Measurements from ENCODE around the gene UBR2. TPM values are rescaled to one million over a fixed set of nuclear protein-coding genes. Genes with fewer than 3 reads are reported as not detected.

The UBR2 gene
- total and polyA plus RNA-seq, 2 of the 4 experiments (the other 2 are of a cell fraction), result 7.7 to 32.3 TPM

DNA sequence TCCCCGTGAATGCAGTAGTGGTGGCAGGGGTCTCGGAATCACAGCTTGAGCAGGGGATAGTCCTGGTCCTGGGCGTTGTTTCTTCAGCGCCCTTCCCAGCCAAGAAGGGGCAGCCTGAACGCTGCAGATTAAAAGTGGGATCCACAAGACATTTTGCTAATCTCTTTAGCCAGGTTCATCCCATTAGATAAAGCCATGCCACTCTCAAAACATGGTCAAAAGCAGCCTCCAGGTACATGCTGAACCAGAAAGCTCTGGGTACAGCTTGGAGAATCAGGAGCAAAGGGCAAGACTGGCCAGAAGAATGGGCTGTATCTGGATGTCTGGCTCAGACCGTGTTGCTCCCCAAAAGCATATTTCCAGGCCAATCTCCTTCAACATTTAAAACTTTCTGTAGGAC is 158.7 kb downstream of the UBR2 start, which contains the start of gene PRPH2:
Gene PRPH2, minus strand, starts transcription at position 101 of the 400 bp plus-strand sequence. CDS start 263 bp downstream, outside the sequence.
- intact Hi-C loops (cut with micrococcal nuclease), result no loop called here
- ATAC-seq (ENCODE audit: low read depth), result no peak
- BruUV-seq (replicated peaks), result no TSS peak

More for the DNA sequence above, 158.7 kb downstream of the UBR2 start, which contains the start of gene PRPH2:
- Histone ChIP-seq H2AK5ac (ENCODE audit: low read depth, low read length) (no peak within 1 kb of the TSS), H2BK120ac (ENCODE audit: low read depth, low read length) (no peak within 1 kb of the TSS), H3K14ac (replicated peaks; ENCODE audit: low read depth, low read length) (no peak within 1 kb of the TSS), H2BK15ac (ENCODE audit: low read depth, low read length) (no peak within 1 kb of the TSS), H2BK5ac (ENCODE audit: low read depth, low read length, poor library complexity, severe bottlenecking) (no peak within 1 kb of the TSS), H3K9ac (ENCODE audit: low read depth, low read length) (no peak within 1 kb of the TSS), H3K4me3 (ENCODE audit: insufficient read depth, low read depth, low read length) (no peak within 1 kb of the TSS), H2BK20ac (ENCODE audit: low read depth, low read length) (no peak within 1 kb of the TSS), H3K4ac (ENCODE audit: low read depth, low read length) (no peak within 1 kb of the TSS), H3K18ac (ENCODE audit: low read depth, low read length) (no peak within 1 kb of the TSS), H2AFZ (replicated peaks; ENCODE audit: low read length, poor library complexity) (no peak within 1 kb of the TSS), H4K20me1 (ENCODE audit: insufficient read depth, low read length) (no peaks in the 10 kb centered on the region), H3K9me1 (ENCODE audit: insufficient read depth, low read length) (peaks cover 3% of the 10 kb centered on the region; the same call in 1 of the 2 replicates), H4K91ac (ENCODE audit: insufficient read depth, low read depth, low read length) (no peak within 1 kb of the TSS), H3K79me1 (ENCODE audit: low read depth in 1 of 2, low read length in 2 of 2) (peaks cover 0 to 12% of the 10 kb centered on the region in 2 experiments; a peak in 3 of 4 replicates), H4K5ac (ENCODE audit: low read depth, low read length) (no peak within 1 kb of the TSS), H3K56ac (ENCODE audit: extremely low read depth, insufficient read depth, low read length) (no peak within 1 kb of the TSS), H3K9me3 (ENCODE audit: control insufficient read depth, insufficient read depth, low read length) (no peaks in the 10 kb centered on the region), H3K27ac (ENCODE audit: insufficient read depth, low read length) (no peak within 1 kb of the TSS), H2AK9ac (replicated peaks; ENCODE audit: low read depth, low read length, poor library complexity) (no peak within 1 kb of the TSS), H3K4me1 (ENCODE audit: control insufficient read depth, insufficient read depth, low read length) (peaks cover 13% of the 10 kb centered on the region), H3K23ac (ENCODE audit: low read depth, low read length) (no peak within 1 kb of the TSS), H4K8ac (ENCODE audit: low read depth in 2 of 2, low read length in 2 of 2) (no peak within 1 kb of the TSS), H3K36me3 (ENCODE audit: control insufficient read depth, insufficient read depth, low read length) (peaks cover 4% of the 10 kb centered on the region), H3K27me3 (ENCODE audit: control insufficient read depth, insufficient read depth, low read length) (no peaks in the 10 kb centered on the region), H3K4me2 (ENCODE audit: low read depth, low read length) (no peak within 1 kb of the TSS)
- no CpG with 5 or more reads among the region's 6 CpGs for WGBS, 2 experiments (ENCODE audit: extremely low coverage in 2 of 2, insufficient read length in 1 of 2)
- dilution Hi-C loops (cut with HindIII; ENCODE audit: low sequenced_read_pairs, unreplicated experiment) (no loop called here), in situ Hi-C loops (cut with MboI; ENCODE audit: low sequenced_read_pairs) (no loop called here)
- CTCF ChIA-PET, result no interaction called here
- TF ChIP-seq, protein P1, sequence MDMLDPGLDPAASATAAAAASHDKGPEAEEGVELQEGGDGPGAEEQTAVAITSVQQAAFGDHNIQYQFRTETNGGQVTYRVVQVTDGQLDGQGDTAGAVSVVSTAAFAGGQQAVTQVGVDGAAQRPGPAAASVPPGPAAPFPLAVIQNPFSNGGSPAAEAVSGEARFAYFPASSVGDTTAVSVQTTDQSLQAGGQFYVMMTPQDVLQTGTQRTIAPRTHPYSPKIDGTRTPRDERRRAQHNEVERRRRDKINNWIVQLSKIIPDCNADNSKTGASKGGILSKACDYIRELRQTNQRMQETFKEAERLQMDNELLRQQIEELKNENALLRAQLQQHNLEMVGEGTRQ (IDR thresholded peaks at IDR 0.05; ENCODE audit: low read depth, low read length), result no peak
- no peak for TF ChIP-seq CHD1 (IDR thresholded peaks at IDR 0.05; ENCODE audit: low read depth, low read length)
- no peak for TF ChIP-seq MAFK (IDR thresholded peaks at IDR 0.05; ENCODE audit: low read depth, low read length)
- TF ChIP-seq BHLHE40 (IDR thresholded peaks at IDR 0.05; ENCODE audit: low read depth, low read length), result no peak
- TF ChIP-seq RCOR1 (IDR thresholded peaks at IDR 0.05; ENCODE audit: insufficient replicate concordance, low read length), result no peak
- TF ChIP-seq SMC3 (IDR thresholded peaks at IDR 0.05; ENCODE audit: low read depth, low read length), result no peak
- no peak for TF ChIP-seq CEBPB (IDR thresholded peaks at IDR 0.05; ENCODE audit: low read depth, low read length)
- no peak for TF ChIP-seq RFX5 (IDR thresholded peaks at IDR 0.05; ENCODE audit: low read depth, low read length)
- TF ChIP-seq MAZ (IDR thresholded peaks at IDR 0.05; ENCODE audit: borderline replicate concordance, low read depth, low read length), result no peak
- no peak for TF ChIP-seq MXI1 (IDR thresholded peaks at IDR 0.05; ENCODE audit: borderline replicate concordance, low read depth, low read length)
- TF ChIP-seq RAD21 (IDR thresholded peaks at IDR 0.05; ENCODE audit: low read length), result no peak
- TF ChIP-seq FOS (IDR thresholded peaks at IDR 0.05; ENCODE audit: low read depth, low read length), result no peak
- TF ChIP-seq, protein P2, sequence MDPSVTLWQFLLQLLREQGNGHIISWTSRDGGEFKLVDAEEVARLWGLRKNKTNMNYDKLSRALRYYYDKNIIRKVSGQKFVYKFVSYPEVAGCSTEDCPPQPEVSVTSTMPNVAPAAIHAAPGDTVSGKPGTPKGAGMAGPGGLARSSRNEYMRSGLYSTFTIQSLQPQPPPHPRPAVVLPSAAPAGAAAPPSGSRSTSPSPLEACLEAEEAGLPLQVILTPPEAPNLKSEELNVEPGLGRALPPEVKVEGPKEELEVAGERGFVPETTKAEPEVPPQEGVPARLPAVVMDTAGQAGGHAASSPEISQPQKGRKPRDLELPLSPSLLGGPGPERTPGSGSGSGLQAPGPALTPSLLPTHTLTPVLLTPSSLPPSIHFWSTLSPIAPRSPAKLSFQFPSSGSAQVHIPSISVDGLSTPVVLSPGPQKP (IDR thresholded peaks at IDR 0.05; ENCODE audit: borderline replicate concordance, low read depth, low read length), result no peak
- TF ChIP-seq POLR2A (IDR thresholded peaks at IDR 0.05; ENCODE audit: low read depth, low read length), result no peak
- no peak for TF ChIP-seq NFE2L2 (IDR thresholded peaks at IDR 0.05; ENCODE audit: low read depth, low read length)
- TF ChIP-seq, protein P3, sequence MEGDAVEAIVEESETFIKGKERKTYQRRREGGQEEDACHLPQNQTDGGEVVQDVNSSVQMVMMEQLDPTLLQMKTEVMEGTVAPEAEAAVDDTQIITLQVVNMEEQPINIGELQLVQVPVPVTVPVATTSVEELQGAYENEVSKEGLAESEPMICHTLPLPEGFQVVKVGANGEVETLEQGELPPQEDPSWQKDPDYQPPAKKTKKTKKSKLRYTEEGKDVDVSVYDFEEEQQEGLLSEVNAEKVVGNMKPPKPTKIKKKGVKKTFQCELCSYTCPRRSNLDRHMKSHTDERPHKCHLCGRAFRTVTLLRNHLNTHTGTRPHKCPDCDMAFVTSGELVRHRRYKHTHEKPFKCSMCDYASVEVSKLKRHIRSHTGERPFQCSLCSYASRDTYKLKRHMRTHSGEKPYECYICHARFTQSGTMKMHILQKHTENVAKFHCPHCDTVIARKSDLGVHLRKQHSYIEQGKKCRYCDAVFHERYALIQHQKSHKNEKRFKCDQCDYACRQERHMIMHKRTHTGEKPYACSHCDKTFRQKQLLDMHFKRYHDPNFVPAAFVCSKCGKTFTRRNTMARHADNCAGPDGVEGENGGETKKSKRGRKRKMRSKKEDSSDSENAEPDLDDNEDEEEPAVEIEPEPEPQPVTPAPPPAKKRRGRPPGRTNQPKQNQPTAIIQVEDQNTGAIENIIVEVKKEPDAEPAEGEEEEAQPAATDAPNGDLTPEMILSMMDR (conservative IDR thresholded peaks at IDR 0.05; ENCODE audit: low read depth, low read length), result no peak
- DNase-seq, result no peak
- POLR2A ChIA-PET (ENCODE audit: unreplicated experiment), result no interaction called here
